EH (cell line): Measurements from ENCODE around the gene UTF1.

Experiments
- DNase-seq: peaks from one replicate; pipeline ENCODE4 v3.0.0-alpha.2; 2015; ENCODE audit warnings: low read depth

Gene UTF1

GRCh38 chr10:133278577-133279265 lies 48.7 kb downstream of the UTF1 start:
- peak; percentile 66 for DNase-seq

- DNase-seq, result no peak
Measured at GRCh38 chr10:133279326-133280226, 49.6 kb downstream of the UTF1 start.

GRCh38 chr10:133280391-133281059 lies 50.5 kb downstream of the UTF1 start:
- no peak for DNase-seq

- DNase-seq, result no peak
Measured at GRCh38 chr10:133281084-133281483, 51.1 kb downstream of the UTF1 start.
